ES-I3 (cell line): Measurements from ENCODE around the gene SUSD2.

Source experiments
- H3K36me3 ChIP-seq: 2 replicates; pipeline ENCODE4 v1.6.1; 2013; ENCODE audit warnings: mild to moderate bottlenecking, low read length, control low read depth, moderate library complexity; ENCODE audit not compliant: insufficient read depth
- H3K4me1 ChIP-seq: 2 replicates; pipeline ENCODE4 v1.6.1; 2013; ENCODE audit warnings: mild to moderate bottlenecking, control low read depth, low read length; ENCODE audit not compliant: insufficient read depth
- H3K9ac ChIP-seq: 2 replicates; pipeline ENCODE4 v1.6.1; 2013; ENCODE audit warnings: low read depth, mild to moderate bottlenecking, low read length, moderate library complexity
- H3K9me3 ChIP-seq: 2 replicates; pipeline ENCODE4 v1.6.1; 2013; ENCODE audit warnings: mild to moderate bottlenecking, low read length, moderate library complexity; ENCODE audit not compliant: control insufficient read depth, insufficient read depth

The SUSD2 gene

GRCh38 chr22:24185501-24186351 is 4.4 kb downstream of the SUSD2 start:
- Histone ChIP-seq H3K4me1 (peaks cover 5% of the 10 kb centered on the region; the same call in 1 of the 2 replicates), H3K9ac (no peak overlapping the region), H3K9me3 (no peaks in the 10 kb centered on the region), H3K36me3 (no peaks in the 10 kb centered on the region)

- Histone ChIP-seq H3K4me1 (peaks cover 5% of the 10 kb centered on the region; the same call in 1 of the 2 replicates), H3K9ac (no peak overlapping the region), H3K9me3 (no peaks in the 10 kb centered on the region), H3K36me3 (no peaks in the 10 kb centered on the region)
These were observed 5.1 kb downstream of the SUSD2 start for GRCh38 chr22:24186352-24186740.

GRCh38 chr22:24186892-24187670 is 5.8 kb downstream of the SUSD2 start:
- H3K4me1 ChIP-seq, result no peaks in the 10 kb centered on the region
- H3K9me3 ChIP-seq, result no peaks in the 10 kb centered on the region
- H3K9ac ChIP-seq, result no peak overlapping the region
- no peaks in the 10 kb centered on the region for H3K36me3 ChIP-seq

GRCh38 chr22:24187731-24188644 is 6.7 kb downstream of the SUSD2 start:
- Histone ChIP-seq H3K4me1 (no peaks in the 10 kb centered on the region), H3K36me3 (no peaks in the 10 kb centered on the region), H3K9ac (no peak overlapping the region), H3K9me3 (no peaks in the 10 kb centered on the region)

GRCh38 chr22:24188705-24189248 is 7.5 kb downstream of the SUSD2 start:
- Histone ChIP-seq H3K9ac (no peak overlapping the region), H3K36me3 (no peaks in the 10 kb centered on the region), H3K4me1 (no peaks in the 10 kb centered on the region)

GRCh38 chr22:24189249-24190158 is 8.2 kb downstream of the SUSD2 start:
- Histone ChIP-seq H3K9me3 (no peaks in the 10 kb centered on the region), H3K36me3 (no peaks in the 10 kb centered on the region), H3K4me1 (no peaks in the 10 kb centered on the region), H3K9ac (no peak overlapping the region)

More at GRCh38 chr22:24188705-24189248, 7.5 kb downstream of the SUSD2 start:
- H3K9me3 ChIP-seq, result no peaks in the 10 kb centered on the region

GRCh38 chr22:24190159-24190540 is 8.9 kb downstream of the SUSD2 start:
- Histone ChIP-seq H3K9me3 (no peaks in the 10 kb centered on the region), H3K4me1 (no peaks in the 10 kb centered on the region), H3K9ac (no peak overlapping the region), H3K36me3 (no peaks in the 10 kb centered on the region)

GRCh38 chr22:24190596-24191208 is 9.4 kb downstream of the SUSD2 start:
- Histone ChIP-seq H3K9ac (no peak overlapping the region), H3K36me3 (no peaks in the 10 kb centered on the region), H3K4me1 (no peaks in the 10 kb centered on the region), H3K9me3 (no peaks in the 10 kb centered on the region)

GRCh38 chr22:24191381-24191841 is 10.1 kb downstream of the SUSD2 start:
- H3K36me3 ChIP-seq, result no peaks in the 10 kb centered on the region
- H3K9me3 ChIP-seq, result no peaks in the 10 kb centered on the region
- H3K4me1 ChIP-seq, result no peaks in the 10 kb centered on the region
- H3K9ac ChIP-seq, result no peak overlapping the region

- H3K9me3 ChIP-seq, result no peaks in the 10 kb centered on the region
- no peak overlapping the region for H3K9ac ChIP-seq
These were observed 10.6 kb downstream of the SUSD2 start for GRCh38 chr22:24191893-24192292.

GRCh38 chr22:24198682-24199052 is 17.4 kb downstream of the SUSD2 start:
- Histone ChIP-seq H3K9me3 (no peaks in the 10 kb centered on the region), H3K4me1 (no peaks in the 10 kb centered on the region; the same call in 1 of the 2 replicates), H3K9ac (no peak overlapping the region), H3K36me3 (no peaks in the 10 kb centered on the region)

More at GRCh38 chr22:24191893-24192292, 10.6 kb downstream of the SUSD2 start:
- no peaks in the 10 kb centered on the region for H3K36me3 ChIP-seq
- H3K4me1 ChIP-seq, result no peaks in the 10 kb centered on the region

GRCh38 chr22:24200619-24201212 is 19.4 kb downstream of the SUSD2 start:
- H3K4me1 ChIP-seq, result peaks cover 3% of the 10 kb centered on the region; the same call in 1 of the 2 replicates
- H3K9me3 ChIP-seq, result no peaks in the 10 kb centered on the region; the same call in 1 of the 2 replicates
- H3K9ac ChIP-seq, result no peak overlapping the region
- H3K36me3 ChIP-seq, result no peaks in the 10 kb centered on the region
